ENCODE results near the gene CNTNAP2. TPM values are rescaled to one million over a fixed set of nuclear protein-coding genes. Genes with fewer than 3 reads are reported as not detected.

Gene CNTNAP2
- total and polyA plus RNA-seq, 2 donors (not counting 1 experiment from before 2014, with no cell fraction given), result not detected

GRCh38 chr7:148108381-148108780 is 1991.8 kb downstream of the CNTNAP2 start:
- no peaks in the 10 kb centered on the region for H3K79me2 ChIP-seq (ENCODE audit: control insufficient read depth, insufficient read depth, low read length)
- no peak overlapping the region for H3K9ac ChIP-seq (ENCODE audit: insufficient read depth, low read length)
- H3K4me2 ChIP-seq (ENCODE audit: extremely low read depth, insufficient read depth, low read length), result no peak overlapping the region
- H2AFZ ChIP-seq (ENCODE audit: low read length), result no peak overlapping the region
- H3K27ac ChIP-seq (ENCODE audit: insufficient read depth, low read length), result no peak overlapping the region
- no peak for TF ChIP-seq EZH2 (IDR thresholded peaks at IDR 0.05; ENCODE audit: low read length, missing control alignments)
- H3K4me1 ChIP-seq (ENCODE audit: control insufficient read depth, extremely low read depth, insufficient read depth, low read length), result no peaks in the 10 kb centered on the region
- no peaks in the 10 kb centered on the region for H3K36me3 ChIP-seq (ENCODE audit: control insufficient read depth, insufficient read depth, low read length)
- no peak for DNase-seq (ENCODE audit: low read depth in 2 of 2)
- no peak overlapping the region for H3K4me3 ChIP-seq (replicated peaks in 1 of 4; ENCODE audit: control extremely low read depth in 1 of 4, insufficient read depth in 1 of 4, low read depth in 3 of 4, low read length in 4 of 4)
- no peaks in the 10 kb centered on the region for H4K20me1 ChIP-seq (ENCODE audit: control insufficient read depth, extremely low read depth, insufficient read depth, low read length)
- H3K9me3 ChIP-seq (ENCODE audit: control insufficient read depth, insufficient read depth, low read depth, low read length), result no peaks in the 10 kb centered on the region
- H3K27me3 ChIP-seq (ENCODE audit: control insufficient read depth, insufficient read depth, low read length), result no peaks in the 10 kb centered on the region

GRCh38 chr7:148110097-148110868 is 1993.7 kb downstream of the CNTNAP2 start:
- H3K4me2 ChIP-seq (ENCODE audit: extremely low read depth, insufficient read depth, low read length), result no peak overlapping the region
- H3K9me3 ChIP-seq (ENCODE audit: control insufficient read depth, insufficient read depth, low read depth, low read length), result no peaks in the 10 kb centered on the region
- TF ChIP-seq CTCF (conservative IDR thresholded peaks at IDR 0.05 in 1 of 2, IDR thresholded peaks at IDR 0.05 in 1 of 2; ENCODE audit: low read depth in 1 of 2, low read length in 2 of 2) (no peak), EZH2 (IDR thresholded peaks at IDR 0.05; ENCODE audit: low read length, missing control alignments) (no peak)
- no peaks in the 10 kb centered on the region for H3K79me2 ChIP-seq (ENCODE audit: control insufficient read depth, insufficient read depth, low read length)
- no peak overlapping the region for H3K27ac ChIP-seq (ENCODE audit: insufficient read depth, low read length)
- no peak for DNase-seq (ENCODE audit: low read depth in 2 of 2)
- H3K4me1 ChIP-seq (ENCODE audit: control insufficient read depth, extremely low read depth, insufficient read depth, low read length), result no peaks in the 10 kb centered on the region
- H3K4me3 ChIP-seq (replicated peaks in 1 of 4; ENCODE audit: control extremely low read depth in 1 of 4, insufficient read depth in 1 of 4, low read depth in 3 of 4, low read length in 4 of 4), result no peak overlapping the region
- no peaks in the 10 kb centered on the region for H4K20me1 ChIP-seq (ENCODE audit: control insufficient read depth, extremely low read depth, insufficient read depth, low read length)
- no peaks in the 10 kb centered on the region for H3K36me3 ChIP-seq (ENCODE audit: control insufficient read depth, insufficient read depth, low read length)
- H3K9ac ChIP-seq (ENCODE audit: insufficient read depth, low read length), result no peak overlapping the region
- no peaks in the 10 kb centered on the region for H3K27me3 ChIP-seq (ENCODE audit: control insufficient read depth, insufficient read depth, low read length)
- H2AFZ ChIP-seq (ENCODE audit: low read length), result no peak overlapping the region

- Histone ChIP-seq H3K9me3 (ENCODE audit: control insufficient read depth, insufficient read depth, low read depth, low read length) (no peaks in the 10 kb centered on the region), H3K9ac (ENCODE audit: insufficient read depth, low read length) (no peak overlapping the region), H3K4me2 (ENCODE audit: extremely low read depth, insufficient read depth, low read length) (no peak overlapping the region), H3K27me3 (ENCODE audit: control insufficient read depth, insufficient read depth, low read length) (no peaks in the 10 kb centered on the region), H3K4me3 (replicated peaks in 1 of 4; ENCODE audit: control extremely low read depth in 1 of 4, insufficient read depth in 1 of 4, low read depth in 3 of 4, low read length in 4 of 4) (no peak overlapping the region), H3K4me1 (ENCODE audit: control insufficient read depth, extremely low read depth, insufficient read depth, low read length) (no peaks in the 10 kb centered on the region), H3K79me2 (ENCODE audit: control insufficient read depth, insufficient read depth, low read length) (no peaks in the 10 kb centered on the region), H4K20me1 (ENCODE audit: control insufficient read depth, extremely low read depth, insufficient read depth, low read length) (no peaks in the 10 kb centered on the region), H3K36me3 (ENCODE audit: control insufficient read depth, insufficient read depth, low read length) (no peaks in the 10 kb centered on the region), H2AFZ (ENCODE audit: low read length) (no peak overlapping the region), H3K27ac (ENCODE audit: insufficient read depth, low read length) (no peak overlapping the region)
- DNase-seq (ENCODE audit: low read depth in 2 of 2), result no peak
- no peak for TF ChIP-seq EZH2 (IDR thresholded peaks at IDR 0.05; ENCODE audit: low read length, missing control alignments)
- TF ChIP-seq CTCF (conservative IDR thresholded peaks at IDR 0.05 in 1 of 2, IDR thresholded peaks at IDR 0.05 in 1 of 2; ENCODE audit: low read depth in 1 of 2, low read length in 2 of 2), result no peak
Observed at GRCh38 chr7:148114804-148115203, 1998.2 kb downstream of the CNTNAP2 start.

Data from fibroblast of lung (primary cell).